Gastroesophageal sphincter (tissue), 3 donors: ENCODE measurements around the gene ASPN.

Source experiments
- CTCF ChIP-seq, 4 experiments: fragments of 200-600 bp in 2 of 4; fragments of 450-650 bp in 2 of 4; sonication (generic) in 1 of 4; IDR thresholded peaks; one replicate each; pipeline ENCODE4 v1.5.1; 2017 to 2019; ENCODE audit warnings: antibody characterized with exemption in 4 of 4, mild to moderate bottlenecking in 2 of 4, moderate library complexity in 2 of 4
- POLR2A ChIP-seq, 2 donors: fragments of 450-650 bp; IDR thresholded peaks; one replicate each; pipeline ENCODE4 v1.6.1; 2017; ENCODE audit warnings: antibody characterized with exemption in 2 of 2, mild to moderate bottlenecking in 2 of 2, moderate library complexity in 1 of 2

GRCh38 chr9:92499701-92500100 is 17.4 kb upstream of the ASPN start:
- TF ChIP-seq CTCF (IDR thresholded peaks at IDR 0.05) (no peak), POLR2A (IDR thresholded peaks at IDR 0.05) (no peak)
